ENCODE data around the gene CDX1. TPM values are rescaled to one million over a fixed set of nuclear protein-coding genes. Genes with fewer than 3 reads are reported as not detected.

Gene CDX1
- total RNA-seq, 2 experiments from 2014 or later: not detected

DNA sequence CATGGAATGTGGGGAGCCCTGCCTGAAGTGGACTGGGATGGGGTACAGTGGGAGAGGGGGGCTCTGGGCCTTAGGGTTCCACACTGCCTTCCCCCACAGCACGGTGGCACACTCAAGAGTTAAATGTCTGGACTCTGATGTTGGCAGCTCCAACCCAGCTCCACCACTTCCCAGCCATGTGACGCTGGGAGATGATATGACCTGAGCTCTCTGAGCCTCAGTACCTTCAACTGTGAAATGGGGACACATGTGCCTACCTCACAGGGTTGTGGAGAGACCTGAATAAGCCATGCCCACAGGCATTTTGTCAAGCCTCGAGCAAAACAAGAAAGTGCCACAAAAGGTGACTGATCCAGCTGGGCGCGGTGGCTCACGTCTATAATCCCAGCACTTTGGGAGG lies 7.5 kb upstream of the CDX1 start:
- ChIA-PET POLR2A (no interaction called here), CTCF (interaction anchor here (0.6 kb wide), 1 partner anchor 207 kb away, joined by 3 read pairs; no protein-coding TSS in a partner anchor)

DNA sequence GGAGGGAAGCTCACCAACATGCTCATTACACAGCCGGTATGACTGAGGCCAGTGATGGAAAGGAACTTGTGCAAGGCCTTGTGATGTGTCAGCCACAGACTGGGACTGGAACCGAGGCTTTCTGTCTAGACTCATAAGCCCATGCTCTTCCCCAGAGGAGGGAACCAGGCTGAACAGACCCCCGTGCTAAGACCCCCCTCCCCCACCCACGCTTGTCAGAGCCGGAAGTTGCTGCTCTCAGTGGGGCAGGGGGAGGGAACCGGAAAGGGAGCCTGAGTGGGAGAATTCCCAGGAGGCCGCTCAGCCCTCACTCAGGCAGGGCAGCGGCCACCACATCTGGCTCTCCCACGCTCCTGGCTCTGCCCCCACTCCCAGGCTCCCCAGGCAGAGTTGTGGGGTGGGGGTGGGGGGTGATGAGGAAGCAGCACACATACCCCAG lies 6.8 kb upstream of the CDX1 start:
- POLR2A ChIA-PET: no interaction called here
- CTCF ChIA-PET: interaction anchor here (0.6 to 1.3 kb wide), 2 partner anchors 59 to 206 kb away, joined by 3 read pairs; no protein-coding TSS in a partner anchor

DNA sequence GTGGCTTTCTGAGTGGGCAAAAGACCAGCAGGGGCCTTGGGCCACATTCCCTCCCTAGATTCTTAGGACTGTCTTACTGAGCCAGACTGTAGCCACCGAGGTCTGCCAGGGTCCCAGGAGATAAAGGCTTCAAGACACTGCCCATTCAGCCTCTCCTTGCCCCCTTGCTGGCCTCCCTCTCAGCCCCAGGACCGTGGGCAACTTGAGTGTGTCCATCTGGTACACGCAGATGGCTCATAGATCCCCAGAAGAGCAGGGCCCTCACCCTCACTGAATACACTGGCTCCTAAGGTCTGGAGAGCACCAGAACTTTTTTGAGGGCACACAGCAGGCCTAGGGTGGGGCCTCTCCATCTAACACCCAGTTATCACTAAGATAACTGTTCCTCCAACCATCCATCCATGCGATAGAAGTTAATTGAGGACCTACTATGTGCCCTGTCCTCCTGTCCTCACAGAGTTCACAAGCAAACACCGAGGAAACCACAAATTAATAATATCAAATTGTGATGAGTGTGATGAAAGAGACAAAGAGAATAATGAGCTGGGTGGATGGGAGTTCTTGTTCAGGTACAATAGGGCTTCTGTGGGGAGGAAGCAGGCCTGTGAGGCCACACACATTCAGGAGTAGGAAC lies 6.0 kb upstream of the CDX1 start:
- POLR2A ChIA-PET: no interaction called here
- CTCF ChIA-PET: interaction anchor here (1.3 kb wide), 1 partner anchor 58 kb away, joined by 3 read pairs; no protein-coding TSS in a partner anchor

DNA sequence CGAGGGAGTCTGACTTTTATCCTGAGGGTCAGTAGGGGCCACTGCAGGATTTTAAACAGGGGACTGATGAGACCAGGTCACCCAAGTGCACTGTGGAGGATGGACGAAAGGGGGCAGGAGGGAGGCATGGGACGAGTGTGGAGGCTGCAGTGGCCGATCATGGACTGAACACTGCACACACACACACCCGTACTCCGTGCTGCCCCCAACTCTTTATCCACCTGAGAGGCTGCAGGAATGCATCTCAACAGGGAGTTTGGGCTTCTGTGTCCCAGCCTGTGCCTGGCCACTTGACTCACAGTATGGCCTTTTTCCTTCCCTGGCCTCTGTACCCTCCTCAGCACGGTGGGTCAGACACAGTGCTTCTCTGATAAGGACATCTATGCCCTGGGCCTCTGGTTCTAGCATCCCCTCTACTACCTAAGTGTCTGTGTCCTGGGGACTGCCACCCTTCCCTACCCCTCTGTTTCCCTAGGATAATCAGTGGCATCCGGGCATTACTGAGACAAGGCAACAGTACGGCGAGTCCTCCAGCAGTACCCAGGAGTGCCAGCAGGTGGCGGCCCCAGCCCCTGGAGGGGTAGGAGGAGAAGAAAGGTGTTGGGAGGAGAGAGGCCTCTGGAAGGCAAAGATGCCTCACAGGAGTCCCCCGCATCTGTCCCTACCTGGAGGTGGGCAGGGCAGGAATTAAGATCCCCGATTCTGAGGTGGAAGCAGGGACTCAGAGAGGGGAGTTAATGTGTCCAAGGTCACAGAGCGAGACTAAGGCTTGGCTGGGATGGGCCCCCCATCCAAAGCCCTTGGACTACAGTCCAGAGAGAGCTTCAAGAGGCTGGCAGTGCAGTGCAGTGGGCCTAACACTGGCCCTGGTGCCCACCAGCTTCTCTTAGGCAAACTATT lies 5.1 kb upstream of the CDX1 start:
- POLR2A ChIA-PET: no interaction called here
- CTCF ChIA-PET: interaction anchor here (0.9 to 1.5 kb wide), 4 partner anchors 31 to 190 kb away, joined by 3 to 4 read pairs (median 3); no protein-coding TSS in a partner anchor

DNA sequence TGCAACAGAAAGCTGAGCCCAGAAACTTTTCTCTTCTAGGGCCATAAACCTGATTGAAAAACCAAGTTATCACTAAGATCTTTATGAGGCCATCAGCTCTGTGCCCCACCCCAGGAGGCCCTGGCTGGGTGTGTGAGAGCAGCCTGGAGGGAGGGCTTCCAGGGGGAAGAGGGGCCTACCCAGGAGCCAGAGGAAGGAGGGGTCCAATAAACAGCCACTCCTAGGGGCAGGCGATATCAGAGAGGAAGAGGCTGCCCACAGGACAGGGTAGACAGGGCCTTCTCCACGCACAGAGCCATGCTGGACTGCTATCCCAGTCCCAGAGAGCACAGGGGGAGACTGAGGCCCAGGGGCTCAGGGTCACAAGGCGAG lies 4.5 kb upstream of the CDX1 start:
- ChIA-PET POLR2A (no interaction called here), CTCF (interaction anchor here (0.9 to 1.5 kb wide), 5 partner anchors 12 to 189 kb away, joined by 3 to 4 read pairs (median 4); no protein-coding TSS in a partner anchor)

DNA sequence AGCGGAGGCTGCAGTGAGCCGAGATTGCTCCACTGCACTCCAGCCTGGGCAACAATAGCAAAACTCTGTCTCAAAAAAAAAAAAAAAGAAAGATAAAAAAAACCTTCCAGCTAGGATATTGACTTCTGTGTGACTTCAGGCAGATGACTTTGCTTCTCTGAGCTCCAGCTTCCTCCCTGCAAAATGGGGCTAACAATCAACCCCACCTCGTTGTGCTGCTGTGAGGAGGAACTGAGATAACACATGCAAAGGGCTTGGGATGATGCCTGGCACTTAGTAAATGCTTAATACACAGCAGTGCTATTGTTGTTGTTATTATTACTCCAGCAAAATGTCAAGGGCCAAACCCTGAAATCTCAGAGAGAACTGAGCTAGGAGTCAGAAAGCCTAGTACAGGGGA lies 3.5 kb upstream of the CDX1 start:
- POLR2A ChIA-PET: interaction anchor here (0.7 kb wide), 1 partner anchor 256 kb away, joined by 3 read pairs; no protein-coding TSS in a partner anchor
- CTCF ChIA-PET: interaction anchor here (0.9 to 1.5 kb wide), 4 partner anchors 11 to 188 kb away, joined by 3 to 4 read pairs (median 4); no protein-coding TSS in a partner anchor

DNA sequence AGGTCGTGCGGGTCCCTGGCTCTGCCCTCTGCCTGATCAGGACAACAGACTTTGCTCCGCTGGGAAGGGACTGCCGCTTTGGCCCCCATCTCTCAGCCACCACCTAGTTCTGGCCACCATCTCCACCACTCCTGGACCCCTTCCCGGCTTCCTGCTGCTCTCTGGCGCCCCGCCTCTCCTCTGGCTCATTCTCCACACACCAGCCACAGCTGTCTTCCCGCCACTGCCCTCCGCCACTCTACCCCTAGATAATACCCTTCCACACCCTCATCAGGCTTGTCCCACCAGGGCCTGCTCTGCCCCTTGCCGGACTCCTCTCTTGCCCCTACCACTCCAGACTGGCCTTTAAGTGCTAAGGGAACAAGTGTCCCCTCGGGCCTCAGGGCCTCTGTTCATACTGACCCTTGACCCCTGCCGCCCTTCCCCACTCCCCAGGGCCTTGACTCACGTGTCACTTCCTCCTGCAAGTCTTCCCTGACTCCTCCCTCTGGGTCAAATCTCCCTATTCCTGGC lies 3.0 kb upstream of the CDX1 start:
- POLR2A ChIA-PET: interaction anchor here (0.7 kb wide), 1 partner anchor 256 kb away, joined by 3 read pairs; no protein-coding TSS in a partner anchor
- CTCF ChIA-PET: interaction anchor here (0.9 to 1.4 kb wide), 2 partner anchors 45 to 55 kb away, joined by 3 to 4 read pairs; no protein-coding TSS in a partner anchor

DNA sequence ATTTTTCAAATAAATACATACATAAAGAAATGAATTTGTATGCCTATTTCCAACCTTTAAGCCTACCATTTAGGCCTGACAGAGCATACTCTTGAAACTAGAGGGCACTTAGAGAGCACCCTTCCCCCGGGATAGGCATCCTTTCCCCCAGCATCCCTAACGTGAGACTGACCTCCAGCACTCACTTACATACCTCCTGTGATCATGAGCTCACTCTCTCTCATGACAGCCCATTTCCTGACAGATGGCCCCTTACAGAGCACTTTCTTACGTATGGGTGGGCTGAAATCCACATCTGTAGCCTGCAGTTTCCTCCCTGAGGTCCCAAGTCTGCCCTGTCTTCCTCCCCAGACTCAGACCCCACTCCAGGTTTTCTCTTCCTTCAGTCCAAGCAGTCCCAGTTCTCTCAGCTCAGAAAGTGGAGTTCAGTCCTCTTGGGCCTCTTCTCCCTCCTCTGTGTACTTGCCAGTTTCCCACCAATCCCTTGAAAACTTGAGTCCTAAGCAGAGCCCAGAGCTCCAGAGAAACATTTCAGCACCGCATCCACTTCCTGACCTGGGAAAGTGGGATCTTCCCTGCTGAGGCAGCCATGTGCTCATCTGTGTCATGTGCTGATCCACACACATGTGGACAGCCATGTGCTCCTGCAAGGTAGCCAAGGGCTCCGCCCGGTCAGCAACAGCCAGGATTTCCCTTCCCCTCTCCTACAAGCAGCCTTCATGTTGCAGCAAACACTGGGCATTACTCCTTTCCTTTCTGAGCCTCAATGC lies 2.2 kb upstream of the CDX1 start:
- CTCF ChIA-PET: no interaction called here
- POLR2A ChIA-PET: interaction anchor here (0.5 kb wide), 1 partner anchor 9 kb away, joined by 3 read pairs; the partner anchor contains the start of gene PDGFRB

DNA sequence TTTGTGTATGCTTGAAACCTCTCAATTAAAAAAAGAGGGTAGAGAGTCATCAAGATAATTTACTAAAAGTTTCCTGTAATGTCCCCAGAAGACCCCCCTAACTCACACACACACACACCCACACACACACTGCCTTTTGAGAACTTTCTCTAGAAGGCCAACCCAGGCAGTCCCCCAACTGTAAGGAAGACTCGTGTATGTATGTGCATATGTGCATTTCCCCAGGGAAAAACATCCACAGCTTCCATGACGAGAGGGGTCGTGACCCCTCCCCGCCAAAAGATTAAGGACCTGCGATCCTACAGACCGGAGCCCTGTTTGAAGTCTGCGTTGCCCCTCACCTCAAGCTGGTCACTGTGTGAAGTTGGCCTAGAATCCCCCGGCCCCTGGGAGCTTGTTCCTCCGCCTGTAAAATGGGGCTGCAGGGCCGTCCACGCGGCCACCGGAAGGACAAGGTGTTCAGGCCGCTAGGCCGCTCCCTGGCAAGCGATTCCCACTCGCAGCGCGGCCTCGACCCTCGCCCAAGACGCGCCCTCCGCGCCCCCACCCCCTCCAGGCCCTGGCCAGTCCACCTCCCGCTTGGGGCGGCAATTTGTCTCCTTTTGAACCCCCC lies 435 bp upstream of the CDX1 start:
- POLR2A ChIA-PET: no interaction called here

DNA sequence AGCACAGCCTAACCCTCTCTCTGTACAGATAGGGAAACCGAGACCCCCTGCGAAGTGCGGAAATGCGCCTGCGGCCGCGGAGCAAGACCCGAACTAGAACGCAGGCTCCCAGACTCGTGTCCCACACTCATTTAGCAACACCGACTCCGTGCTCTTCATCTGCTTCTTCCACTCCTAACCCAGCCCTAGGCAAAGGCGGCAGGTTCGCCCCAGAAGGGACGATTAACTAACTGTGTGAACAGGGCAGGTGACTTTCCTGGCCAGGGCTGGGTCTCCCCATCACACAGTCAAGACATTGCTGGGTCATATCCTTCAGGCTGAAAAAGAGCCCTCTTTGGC lies 903 bp downstream of the CDX1 start:
- ChIA-PET POLR2A (no interaction called here), CTCF (no interaction called here)

More for the DNA sequence above, 435 bp upstream of the CDX1 start:
- CTCF ChIA-PET: interaction anchor here (1.5 kb wide), 1 partner anchor 52 kb away, joined by 3 read pairs; no protein-coding TSS in a partner anchor

DNA sequence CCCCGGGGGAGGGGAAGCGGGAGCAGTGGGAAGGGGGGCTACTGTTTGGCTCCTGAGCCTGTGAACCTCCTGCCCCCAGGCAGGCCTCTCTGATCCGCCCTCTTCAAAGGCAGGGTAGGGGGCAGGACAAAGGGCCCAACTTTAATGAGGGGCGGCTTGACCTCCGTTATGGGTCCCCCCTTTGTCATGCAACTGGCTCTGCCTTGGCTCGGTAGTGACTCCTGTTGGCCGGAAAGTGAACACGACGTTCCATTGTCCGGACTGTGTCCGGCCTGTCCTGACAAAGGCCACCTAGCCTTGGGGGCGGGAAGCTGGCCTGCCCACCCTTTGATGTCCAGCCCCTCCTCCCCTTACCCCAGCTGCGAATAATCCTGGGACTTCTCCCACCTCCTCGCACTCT lies 1.3 kb downstream of the CDX1 start:
- ChIA-PET CTCF (no interaction called here), POLR2A (no interaction called here)

DNA sequence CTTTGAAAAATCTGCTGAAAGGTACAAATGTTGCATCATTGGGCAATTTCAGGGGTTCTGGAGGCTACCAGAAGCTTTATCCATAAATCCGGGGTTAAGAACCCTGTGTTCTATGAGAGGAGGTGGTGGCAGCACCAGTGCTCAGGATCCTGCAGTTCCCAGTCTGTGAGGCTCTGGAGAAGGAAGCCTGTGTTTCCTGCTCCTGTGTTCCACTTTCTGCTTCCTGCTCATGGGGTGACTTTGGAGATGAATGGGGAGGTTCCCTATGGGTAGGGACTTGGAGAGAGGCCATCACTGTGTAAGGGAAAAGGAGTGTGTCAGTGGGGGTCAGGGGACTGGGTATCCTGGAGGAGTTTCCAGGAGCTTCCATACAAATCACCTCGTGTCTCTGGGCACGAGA lies 2.3 kb downstream of the CDX1 start:
- POLR2A ChIA-PET: no interaction called here

DNA sequence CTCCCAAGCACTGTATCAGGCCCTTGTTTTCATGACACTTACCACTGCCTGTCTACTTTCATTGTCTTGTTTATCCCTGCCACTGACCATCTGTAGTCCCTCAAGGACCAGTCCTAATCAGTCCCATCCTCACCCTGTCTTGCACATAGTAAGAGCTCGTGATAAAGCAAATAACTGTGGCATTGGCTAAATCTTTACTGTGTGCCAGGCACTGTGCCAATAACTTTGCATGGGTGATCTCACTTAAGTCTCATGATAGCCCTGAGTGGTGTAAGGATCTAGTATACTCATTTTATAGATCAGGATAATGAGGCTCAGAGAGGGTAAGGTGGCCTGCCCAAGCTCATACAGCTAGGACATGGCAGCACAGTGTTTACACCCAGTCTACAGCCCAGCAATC lies 5.6 kb downstream of the CDX1 start:
- CTCF ChIA-PET: no interaction called here
- POLR2A ChIA-PET: no interaction called here

More for the DNA sequence above, 2.3 kb downstream of the CDX1 start:
- CTCF ChIA-PET: no interaction called here

DNA sequence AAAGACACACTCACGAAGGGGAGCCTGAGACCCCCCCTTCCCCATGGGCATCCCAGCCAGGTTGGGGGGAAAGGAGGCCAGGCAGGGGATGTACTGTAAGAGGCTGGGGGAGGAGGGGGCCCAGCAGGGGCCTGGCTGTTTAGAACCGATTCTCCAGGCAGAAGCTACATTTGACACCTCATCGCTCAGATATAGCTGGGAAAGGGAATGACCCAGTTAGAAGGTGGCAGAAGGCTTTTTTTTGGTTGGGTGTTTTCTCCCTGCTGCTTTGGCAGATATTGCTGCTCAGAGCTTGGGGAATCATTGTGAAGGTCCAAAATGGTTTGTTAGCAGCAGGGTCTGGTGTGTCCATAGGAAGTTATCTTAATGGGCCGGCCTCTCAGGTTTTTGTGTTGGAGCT lies 6.0 kb downstream of the CDX1 start:
- ChIA-PET CTCF (no interaction called here), POLR2A (no interaction called here)

DNA sequence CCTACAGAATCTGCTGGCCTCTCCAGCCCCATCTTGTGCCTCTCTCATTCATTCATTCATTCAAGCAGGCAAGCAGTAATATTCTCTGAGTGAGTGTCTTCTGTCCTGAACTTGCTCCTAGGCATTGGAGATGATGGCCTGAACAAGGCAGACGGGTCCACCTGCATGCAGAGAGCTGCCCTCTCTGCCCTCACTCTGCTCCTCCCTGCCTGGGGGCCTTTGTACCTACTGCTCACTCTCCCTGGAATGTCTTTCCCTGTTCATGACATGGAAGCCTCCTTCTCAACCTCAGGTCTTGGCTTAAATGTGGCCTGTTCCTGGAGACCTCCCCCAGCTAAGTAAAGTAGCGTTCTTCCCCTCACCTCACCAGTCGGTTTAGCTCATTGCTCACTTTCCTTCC lies 6.6 kb downstream of the CDX1 start:
- POLR2A ChIA-PET: no interaction called here
- CTCF ChIA-PET: interaction anchor here (1.0 kb wide), 1 partner anchor 45 kb away, joined by 3 read pairs; no protein-coding TSS in a partner anchor

DNA sequence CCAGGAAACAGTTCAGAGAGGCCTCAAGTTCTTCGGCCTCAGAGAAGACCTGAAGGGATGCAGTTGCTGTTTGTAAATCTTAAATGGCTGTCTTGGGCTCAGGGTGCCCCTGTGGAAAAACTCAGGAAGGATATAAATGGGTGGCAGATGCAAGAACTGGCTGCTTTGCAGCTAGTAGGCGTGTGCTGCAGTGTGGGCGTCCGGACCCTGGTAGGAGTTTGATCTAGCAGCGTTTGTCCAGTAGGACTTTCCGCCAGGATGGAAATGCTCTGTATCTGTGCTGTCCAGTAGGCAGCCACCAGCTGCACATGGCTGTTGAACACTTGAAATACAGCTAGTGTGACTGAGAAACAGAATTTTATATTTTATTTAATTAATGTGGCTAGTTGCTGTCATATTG lies 7.7 kb downstream of the CDX1 start:
- CTCF ChIA-PET: interaction anchor here (0.8 to 1.8 kb wide), 2 partner anchors 12 to 121 kb away, joined by 3 to 4 read pairs; no protein-coding TSS in a partner anchor
- POLR2A ChIA-PET: no interaction called here

DNA sequence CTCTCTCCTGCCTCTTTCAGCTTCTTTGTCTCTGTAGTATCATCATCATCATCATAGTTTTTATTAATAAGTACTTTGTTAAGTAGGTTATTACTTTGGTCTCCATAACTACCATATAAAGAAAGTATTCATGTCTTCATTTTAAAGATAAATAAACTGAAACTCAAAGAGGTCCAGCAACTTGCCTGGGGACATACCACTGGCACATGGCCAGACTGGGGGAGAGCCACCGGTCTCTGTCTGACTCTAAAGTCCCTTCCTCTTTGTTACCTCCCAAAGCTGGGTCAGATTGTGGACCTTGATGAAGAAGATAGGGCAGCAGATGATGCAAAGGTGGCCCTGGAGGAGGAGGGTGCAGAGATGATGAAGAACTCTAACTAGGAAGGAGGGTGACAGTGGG lies 8.5 kb downstream of the CDX1 start:
- ChIA-PET CTCF (interaction anchor here (0.6 to 1.8 kb wide), 3 partner anchors 12 to 120 kb away, joined by 3 to 4 read pairs (median 3); no protein-coding TSS in a partner anchor), POLR2A (no interaction called here)

DNA sequence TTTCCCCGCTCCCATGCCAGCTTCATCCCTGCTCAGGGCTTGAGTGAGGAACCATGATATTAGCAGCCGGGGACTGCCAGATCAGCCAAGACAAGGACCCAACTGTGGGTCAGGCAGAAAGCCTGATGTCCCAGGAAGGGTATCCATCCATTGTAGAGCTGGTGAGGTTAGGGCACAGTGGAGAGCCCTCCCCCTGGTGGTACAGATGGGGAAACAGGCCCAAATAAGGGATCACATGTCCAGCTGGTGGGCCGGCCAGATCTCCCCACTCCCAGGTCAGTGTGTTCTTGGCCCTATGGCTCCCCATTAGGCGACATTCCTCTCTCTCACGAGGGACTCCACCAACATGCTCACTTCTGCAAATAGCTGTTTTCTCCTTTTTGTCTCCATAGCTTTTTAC lies 9.0 kb downstream of the CDX1 start:
- ChIA-PET CTCF (interaction anchor here (0.6 to 1.8 kb wide), 2 partner anchors 13 to 40 kb away, joined by 3 to 4 read pairs; no protein-coding TSS in a partner anchor), POLR2A (no interaction called here)
